Loucy (cell line): Measurements from ENCODE around the gene ARHGAP22.

Experiments used
- H2AFZ ChIP-seq: fragments of 200-600 bp; sonication (generic); 2 replicates; pipeline ENCODE4 v1.6.0; 2016; ENCODE audit warnings: antibody characterized with exemption, mild to moderate bottlenecking, low read length, moderate library complexity
- H3F3A ChIP-seq: fragments of 200-600 bp; 2 replicates; pipeline ENCODE4 v1.6.0; 2016; ENCODE audit warnings: antibody characterized with exemption, low read depth, mild to moderate bottlenecking
- H3K27me3 ChIP-seq: fragments of 200-600 bp; sonication (generic); 2 replicates; pipeline ENCODE4 v1.6.1; 2014; ENCODE audit warnings: low read length, mild to moderate bottlenecking; ENCODE audit not compliant: insufficient read depth, poor library complexity, severe bottlenecking
- H3K36me3 ChIP-seq: fragments of 200-600 bp; sonication (generic); 2 replicates; pipeline ENCODE4 v1.6.1; 2016; ENCODE audit warnings: low read length; ENCODE audit not compliant: insufficient read depth
- H3K4me1 ChIP-seq: fragments of 200-600 bp; sonication (generic); 2 replicates; pipeline ENCODE4 v1.5.1; 2014; ENCODE audit warnings: low read length, mild to moderate bottlenecking; ENCODE audit not compliant: insufficient read depth, poor library complexity, severe bottlenecking
- H3K4me2 ChIP-seq: fragments of 200-600 bp; sonication (generic); 2 replicates; pipeline ENCODE4 v1.6.0; 2014; ENCODE audit warnings: antibody characterized with exemption, low read length, low read depth, mild to moderate bottlenecking; ENCODE audit not compliant: poor library complexity, severe bottlenecking
- H3K4me3 ChIP-seq: fragments of 200-600 bp; sonication (generic); 2 replicates; pipeline ENCODE4 v1.5.1; 2014; ENCODE audit warnings: low read length, mild to moderate bottlenecking, mixed read lengths; ENCODE audit not compliant: poor library complexity, severe bottlenecking
- H3K79me2 ChIP-seq: fragments of 200-600 bp; sonication (generic); 2 replicates; pipeline ENCODE4 v1.6.1; 2014; ENCODE audit warnings: low read length; ENCODE audit not compliant: insufficient read depth
- H3K9ac ChIP-seq: fragments of 200-600 bp; sonication (generic); 2 replicates; pipeline ENCODE4 v1.6.0; 2014; ENCODE audit warnings: mild to moderate bottlenecking, low read depth, low read length, moderate library complexity; ENCODE audit not compliant: poor library complexity, severe bottlenecking
- H3K9me2 ChIP-seq: fragments of 200-600 bp; sonication (generic); replicated peaks from 2 replicates; pipeline ENCODE4 v1.6.1; 2016; ENCODE audit warnings: low read depth, low read length, mixed read lengths
- H3K9me3 ChIP-seq: fragments of 200-600 bp; sonication (generic); 2 replicates; pipeline ENCODE4 v1.6.1; 2014; ENCODE audit warnings: mild to moderate bottlenecking, antibody characterized with exemption, low read length, low read depth; ENCODE audit not compliant: insufficient read depth
- H4K20me1 ChIP-seq: fragments of 200-600 bp; sonication (generic); 2 replicates; pipeline ENCODE4 v1.6.0; 2014; ENCODE audit warnings: antibody characterized with exemption, low read length, mild to moderate bottlenecking; ENCODE audit not compliant: insufficient read depth, poor library complexity, severe bottlenecking
- EZH2phosphoT487 ChIP-seq: fragments of 200-600 bp; IDR thresholded peaks from 2 replicates; pipeline ENCODE4 v1.6.1; 2018; ENCODE audit warnings: antibody characterized with exemption, mild to moderate bottlenecking, moderate library complexity, borderline replicate concordance
- TF ChIP-seq, protein P1 (sequence below): fragments of 200-600 bp; sonication (generic); conservative IDR thresholded peaks from 2 replicates; pipeline ENCODE4 v1.5.1; 2014; ENCODE audit warnings: mild to moderate bottlenecking, antibody characterized with exemption, low read length

Gene ARHGAP22

DNA sequence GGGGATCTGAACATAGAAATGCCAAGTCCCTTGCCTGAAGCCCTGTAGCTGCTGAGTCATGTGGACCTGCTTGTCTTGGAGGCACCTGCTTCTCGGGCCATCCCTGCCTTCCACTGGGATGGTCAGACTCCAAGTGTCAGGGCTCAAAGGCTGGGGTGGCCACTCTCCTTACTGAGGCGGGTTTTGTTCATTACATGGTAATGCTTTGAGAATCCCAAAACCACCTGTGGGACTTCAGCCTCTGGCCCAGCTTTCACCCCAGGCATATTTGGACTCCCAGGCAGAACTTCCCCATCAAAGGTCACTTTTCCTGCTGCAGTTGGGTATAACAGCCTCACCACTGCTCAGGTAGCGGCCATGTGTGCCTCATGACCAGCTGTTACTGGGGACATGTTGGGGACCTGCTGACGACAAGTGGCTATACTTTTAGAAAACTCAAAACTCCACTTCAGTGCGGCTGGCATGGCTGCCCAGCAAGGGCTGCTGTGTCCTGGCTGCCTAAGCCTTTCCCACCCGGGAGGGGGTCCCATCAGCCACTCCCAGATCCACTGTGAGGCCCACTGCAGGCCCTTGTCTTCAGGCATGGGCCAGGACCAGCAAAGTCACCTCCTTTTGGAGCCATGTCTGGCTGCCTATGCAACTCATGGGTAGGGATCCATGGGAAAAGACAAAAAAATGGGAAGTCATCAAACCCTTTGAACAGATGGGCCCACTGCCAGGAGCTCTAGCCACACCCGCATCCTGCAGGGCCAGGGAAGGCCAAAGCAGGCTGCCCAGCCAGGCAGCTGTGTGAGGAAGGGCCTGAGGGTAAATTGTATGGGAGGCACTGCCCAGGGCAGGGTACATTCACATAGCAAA, 96.7 kb downstream of the ARHGAP22 start:
- no peaks in the 10 kb centered on the region for H3K9me3 ChIP-seq
- H2AFZ ChIP-seq = no peak overlapping the region
- peaks cover 4% of the 10 kb centered on the region for H3K4me1 ChIP-seq
- H3K27me3 ChIP-seq = no peaks in the 10 kb centered on the region
- H3K4me2 ChIP-seq = no peak overlapping the region
- no peak overlapping the region for H3K9ac ChIP-seq
- no peaks in the 10 kb centered on the region for H3K36me3 ChIP-seq
- no peaks in the 10 kb centered on the region for H3F3A ChIP-seq
- H3K79me2 ChIP-seq = no peaks in the 10 kb centered on the region
- no peak overlapping the region for H3K4me3 ChIP-seq
- H4K20me1 ChIP-seq = no peaks in the 10 kb centered on the region
- TF ChIP-seq, protein P1, sequence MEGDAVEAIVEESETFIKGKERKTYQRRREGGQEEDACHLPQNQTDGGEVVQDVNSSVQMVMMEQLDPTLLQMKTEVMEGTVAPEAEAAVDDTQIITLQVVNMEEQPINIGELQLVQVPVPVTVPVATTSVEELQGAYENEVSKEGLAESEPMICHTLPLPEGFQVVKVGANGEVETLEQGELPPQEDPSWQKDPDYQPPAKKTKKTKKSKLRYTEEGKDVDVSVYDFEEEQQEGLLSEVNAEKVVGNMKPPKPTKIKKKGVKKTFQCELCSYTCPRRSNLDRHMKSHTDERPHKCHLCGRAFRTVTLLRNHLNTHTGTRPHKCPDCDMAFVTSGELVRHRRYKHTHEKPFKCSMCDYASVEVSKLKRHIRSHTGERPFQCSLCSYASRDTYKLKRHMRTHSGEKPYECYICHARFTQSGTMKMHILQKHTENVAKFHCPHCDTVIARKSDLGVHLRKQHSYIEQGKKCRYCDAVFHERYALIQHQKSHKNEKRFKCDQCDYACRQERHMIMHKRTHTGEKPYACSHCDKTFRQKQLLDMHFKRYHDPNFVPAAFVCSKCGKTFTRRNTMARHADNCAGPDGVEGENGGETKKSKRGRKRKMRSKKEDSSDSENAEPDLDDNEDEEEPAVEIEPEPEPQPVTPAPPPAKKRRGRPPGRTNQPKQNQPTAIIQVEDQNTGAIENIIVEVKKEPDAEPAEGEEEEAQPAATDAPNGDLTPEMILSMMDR = no peak
- TF ChIP-seq EZH2phosphoT487 = no peak
- H3K9me2 ChIP-seq = no peaks in the 10 kb centered on the region

DNA sequence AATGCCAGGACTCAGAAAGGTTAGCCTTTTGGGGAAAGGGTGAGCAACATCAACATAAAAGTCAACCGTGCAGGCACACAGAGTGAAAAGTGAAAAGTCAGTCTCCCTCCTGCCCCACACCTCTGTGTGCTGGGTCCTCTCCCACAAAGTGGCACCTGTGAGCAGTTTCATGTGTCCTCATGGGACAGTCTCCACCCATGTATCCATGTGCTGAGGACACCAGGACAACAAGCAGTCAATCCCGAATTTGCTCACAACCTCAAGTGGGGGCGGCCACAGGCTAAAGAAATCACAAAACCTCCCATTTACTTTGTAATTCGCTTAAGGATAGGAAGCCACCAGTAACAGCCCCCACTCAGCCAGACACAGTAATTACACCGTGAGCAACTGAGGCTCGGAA, 97.4 kb downstream of the ARHGAP22 start:
- H2AFZ ChIP-seq = no peak overlapping the region
- H3K27me3 ChIP-seq = no peaks in the 10 kb centered on the region
- TF ChIP-seq, protein P1 = no peak
- TF ChIP-seq EZH2phosphoT487 = no peak
- H4K20me1 ChIP-seq = no peaks in the 10 kb centered on the region
- no peaks in the 10 kb centered on the region for H3K9me3 ChIP-seq
- H3F3A ChIP-seq = no peaks in the 10 kb centered on the region
- no peak overlapping the region for H3K4me3 ChIP-seq
- no peak overlapping the region for H3K9ac ChIP-seq
- no peaks in the 10 kb centered on the region for H3K9me2 ChIP-seq
- H3K4me1 ChIP-seq = peaks cover 4% of the 10 kb centered on the region
- no peak overlapping the region for H3K4me2 ChIP-seq
- H3K79me2 ChIP-seq = no peaks in the 10 kb centered on the region
- H3K36me3 ChIP-seq = no peaks in the 10 kb centered on the region

DNA sequence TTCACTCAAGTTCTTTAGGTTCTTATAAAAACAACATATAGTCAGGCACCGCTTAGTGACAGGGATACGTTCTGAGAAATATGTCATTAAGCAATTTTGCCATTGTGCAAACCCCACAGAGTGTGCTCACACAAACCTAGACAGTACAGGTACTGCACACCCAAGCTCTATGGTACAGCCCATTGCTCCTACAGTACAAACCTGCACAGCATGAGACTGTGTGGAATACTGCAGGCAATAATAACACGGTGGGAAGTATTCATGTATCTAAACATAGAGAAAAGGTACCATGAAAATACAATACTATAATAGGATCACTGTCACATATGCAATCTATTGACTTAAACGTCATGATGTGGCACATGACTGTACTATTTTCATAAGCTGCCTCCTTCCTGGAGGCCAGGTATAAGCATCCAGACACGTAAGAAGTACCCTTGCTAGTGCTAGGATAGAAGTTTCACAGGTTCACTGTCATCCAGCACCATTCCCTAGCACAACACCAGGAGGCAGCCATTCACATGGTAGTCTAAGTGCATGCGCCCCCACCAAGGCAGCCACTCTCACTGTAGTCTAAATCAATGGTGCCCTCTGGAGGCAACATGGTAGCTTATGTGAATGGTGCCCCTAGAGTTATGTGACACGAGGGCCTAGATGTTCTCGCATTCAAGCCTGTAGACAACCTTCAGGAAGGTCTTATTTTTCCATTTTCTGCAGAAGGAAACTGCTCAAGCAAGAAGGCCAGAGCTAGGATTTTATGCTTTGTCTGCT, 98.5 kb downstream of the ARHGAP22 start:
- Histone ChIP-seq H2AFZ (no peak overlapping the region), H3K27me3 (no peaks in the 10 kb centered on the region), H3K79me2 (no peaks in the 10 kb centered on the region), H3K36me3 (no peaks in the 10 kb centered on the region), H3K9me2 (no peaks in the 10 kb centered on the region), H3K9me3 (no peaks in the 10 kb centered on the region), H4K20me1 (no peaks in the 10 kb centered on the region), H3K4me2 (no peak overlapping the region), H3K4me1 (no peaks in the 10 kb centered on the region), H3K9ac (no peak overlapping the region), H3F3A (no peaks in the 10 kb centered on the region), H3K4me3 (no peak overlapping the region)
- no peak for TF ChIP-seq EZH2phosphoT487
- TF ChIP-seq, protein P1 = peak; percentile 49
